ENCODE data around the gene PAX8.

- TF ChIP-seq, protein P1, sequence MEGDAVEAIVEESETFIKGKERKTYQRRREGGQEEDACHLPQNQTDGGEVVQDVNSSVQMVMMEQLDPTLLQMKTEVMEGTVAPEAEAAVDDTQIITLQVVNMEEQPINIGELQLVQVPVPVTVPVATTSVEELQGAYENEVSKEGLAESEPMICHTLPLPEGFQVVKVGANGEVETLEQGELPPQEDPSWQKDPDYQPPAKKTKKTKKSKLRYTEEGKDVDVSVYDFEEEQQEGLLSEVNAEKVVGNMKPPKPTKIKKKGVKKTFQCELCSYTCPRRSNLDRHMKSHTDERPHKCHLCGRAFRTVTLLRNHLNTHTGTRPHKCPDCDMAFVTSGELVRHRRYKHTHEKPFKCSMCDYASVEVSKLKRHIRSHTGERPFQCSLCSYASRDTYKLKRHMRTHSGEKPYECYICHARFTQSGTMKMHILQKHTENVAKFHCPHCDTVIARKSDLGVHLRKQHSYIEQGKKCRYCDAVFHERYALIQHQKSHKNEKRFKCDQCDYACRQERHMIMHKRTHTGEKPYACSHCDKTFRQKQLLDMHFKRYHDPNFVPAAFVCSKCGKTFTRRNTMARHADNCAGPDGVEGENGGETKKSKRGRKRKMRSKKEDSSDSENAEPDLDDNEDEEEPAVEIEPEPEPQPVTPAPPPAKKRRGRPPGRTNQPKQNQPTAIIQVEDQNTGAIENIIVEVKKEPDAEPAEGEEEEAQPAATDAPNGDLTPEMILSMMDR (IDR thresholded peaks at IDR 0.05) = no peak
- no peak for TF ChIP-seq EZH2 (IDR thresholded peaks at IDR 0.05; ENCODE audit: borderline replicate concordance, insufficient read depth, low read depth, low read length, poor library complexity, severe bottlenecking)
Measured at GRCh38 chr2:113196839-113197238, 81.9 kb downstream of the PAX8 start.
